C4-2B (cell line): Measurements from ENCODE around the gene ZFC3H1.

Experiments used
- H3K27ac ChIP-seq: fragments of 450-650 bp; 2 replicates; pipeline ENCODE4 v1.5.1; 2017
- CTCF ChIP-seq: fragments of 450-650 bp; conservative IDR thresholded peaks from 2 replicates; pipeline ENCODE4 v1.5.1; 2017; ENCODE audit warnings: mild to moderate bottlenecking
- ZFX ChIP-seq: fragments of 450-650 bp; IDR thresholded peaks from 2 replicates; pipeline ENCODE4 v1.6.1; 2017

Gene ZFC3H1

DNA sequence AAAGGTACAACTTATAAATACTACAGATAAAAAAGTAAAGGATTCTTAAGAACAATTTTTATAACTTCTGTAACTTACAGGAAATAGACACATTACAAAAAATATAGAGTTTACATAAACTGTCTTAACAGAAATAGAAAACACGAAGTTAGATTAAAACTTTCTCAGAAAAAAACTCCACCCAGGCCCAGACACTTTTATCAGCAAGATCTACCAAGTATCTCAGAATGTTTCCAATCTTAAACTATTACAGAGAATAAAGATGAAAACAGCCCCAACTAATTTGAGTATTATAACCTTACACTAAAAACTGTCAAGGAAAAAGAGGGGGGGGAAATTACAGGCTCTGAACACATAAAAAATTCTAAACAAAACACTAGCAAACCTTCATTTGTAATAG lies 8.2 kb downstream of the ZFC3H1 start:
- TF ChIP-seq CTCF (no peak), ZFX (no peak)
- H3K27ac ChIP-seq = no peak overlapping the region

DNA sequence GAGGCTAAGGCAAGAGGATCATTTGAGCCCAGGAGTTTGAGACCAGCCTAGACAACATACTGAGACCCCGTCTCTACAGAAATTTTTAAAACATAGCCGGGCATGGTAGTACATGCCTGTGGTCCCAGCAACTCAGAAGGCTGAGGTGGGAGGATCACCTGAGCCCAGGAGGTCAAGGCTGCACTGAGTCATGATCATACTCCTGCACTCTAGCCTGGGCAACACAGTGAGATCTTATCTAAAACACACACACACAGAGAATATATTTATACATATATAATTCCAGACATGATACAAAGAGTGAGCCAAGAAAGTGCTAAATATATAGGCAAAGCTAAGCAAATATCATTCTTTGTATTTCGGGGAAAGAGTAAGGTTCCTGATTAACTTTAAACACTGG lies 9.4 kb downstream of the ZFC3H1 start:
- H3K27ac ChIP-seq = no peak overlapping the region
- no peak for TF ChIP-seq CTCF
- no peak for TF ChIP-seq ZFX

DNA sequence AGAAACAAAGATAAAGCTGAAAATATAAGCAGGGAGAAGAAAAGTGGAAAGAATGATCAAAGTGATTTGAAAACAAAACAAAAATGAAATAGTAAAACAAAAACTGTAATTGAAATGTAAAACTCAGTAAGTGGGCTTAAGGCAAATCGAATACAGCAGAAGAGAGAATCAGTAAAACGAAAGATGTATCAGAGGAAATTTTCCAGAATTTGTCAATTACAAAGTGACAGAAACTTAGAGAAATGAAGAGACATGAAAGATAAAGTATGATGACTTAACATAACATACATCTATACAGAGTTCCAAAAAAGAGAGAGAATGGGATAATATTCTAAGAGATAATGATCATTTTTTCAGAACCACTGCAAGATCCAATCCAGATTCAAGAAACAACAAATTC lies 10.5 kb downstream of the ZFC3H1 start:
- no peak overlapping the region for H3K27ac ChIP-seq
- TF ChIP-seq ZFX (no peak), CTCF (no peak)

- no peak overlapping the region for H3K27ac ChIP-seq
- TF ChIP-seq CTCF (no peak), ZFX (no peak)
These were observed 11.0 kb downstream of the ZFC3H1 start for GRCh38 chr12:71652656-71653055.

DNA sequence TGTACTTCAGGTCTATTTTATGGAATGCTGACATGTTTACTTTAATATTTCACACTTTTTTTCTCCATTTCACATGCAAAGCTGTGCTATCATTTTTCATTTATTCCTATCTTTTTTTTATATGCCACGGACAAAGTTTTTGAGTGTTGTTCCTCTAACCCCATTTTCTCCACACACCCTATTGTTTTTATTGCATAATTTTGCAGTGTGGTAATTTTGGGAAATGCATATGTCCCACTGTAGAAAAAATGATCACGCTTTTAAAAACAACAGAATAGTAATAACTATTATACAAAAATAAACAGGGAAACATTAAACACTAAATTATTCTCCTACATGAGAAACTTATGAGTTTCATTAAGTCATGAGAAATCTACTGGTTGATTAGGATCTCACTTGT lies 14.2 kb downstream of the ZFC3H1 start:
- TF ChIP-seq CTCF = no peak
- no peak for TF ChIP-seq ZFX
- no peak overlapping the region for H3K27ac ChIP-seq

DNA sequence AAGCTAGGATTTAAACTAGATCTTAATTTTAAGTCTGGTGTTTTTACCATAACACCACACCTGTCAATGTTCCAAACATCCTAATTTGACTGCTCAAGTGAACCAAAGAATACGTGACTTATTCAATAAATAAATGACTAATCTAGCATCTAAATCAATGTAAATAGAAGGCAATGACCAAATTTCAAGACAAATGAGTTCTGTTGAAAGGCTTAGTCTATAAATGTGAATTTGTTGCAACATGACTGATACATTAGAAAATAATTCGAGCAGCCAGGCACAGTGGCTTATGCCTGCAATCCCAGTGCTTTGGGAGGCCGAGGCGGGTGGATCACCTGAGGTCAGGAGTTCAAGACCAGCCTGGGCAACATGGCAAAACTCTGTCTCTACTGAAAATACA lies 15.1 kb downstream of the ZFC3H1 start:
- no peak for TF ChIP-seq ZFX
- TF ChIP-seq CTCF = no peak
- no peak overlapping the region for H3K27ac ChIP-seq

DNA sequence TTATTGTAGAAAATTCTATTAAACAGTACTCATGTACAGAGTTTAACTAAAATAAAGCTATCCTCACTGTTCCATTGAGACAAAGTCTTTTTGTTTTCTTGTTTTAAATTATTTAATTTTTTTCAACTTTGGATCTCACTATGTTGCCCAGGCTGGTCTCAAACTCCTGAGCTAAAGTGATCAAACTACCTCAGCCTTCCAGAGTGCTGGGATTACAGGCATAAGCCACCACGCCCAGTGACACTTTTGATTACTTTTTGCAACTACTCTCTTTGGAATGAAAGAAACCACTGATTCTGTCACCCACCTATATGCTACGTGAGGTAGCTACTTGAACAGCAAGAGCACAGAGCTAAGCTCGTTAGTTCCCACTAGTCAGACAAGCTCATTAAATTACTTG lies 17.1 kb downstream of the ZFC3H1 start:
- no peak overlapping the region for H3K27ac ChIP-seq
- TF ChIP-seq ZFX = no peak
- no peak for TF ChIP-seq CTCF
